WTC11 (cell line): ENCODE results near the gene FLT3LG. TPM values are rescaled to one million over a fixed set of nuclear protein-coding genes. Genes with fewer than 3 reads are reported as not detected.
A peak's percentile ranks its signal among the peaks of the same experiment; 100 is the strongest.

ENCODE experiments used
- ATAC-seq: fragments of 200-7000 bp; cut with Tn5 transposase; 2 replicates; pipeline ENCODE4 v1.10.0; 2021; ENCODE audit warnings: mild to moderate bottlenecking, moderate library complexity
- CTCF ChIA-PET: fragments of 300-600 bp; sonication (Branson Sonifier 250); formaldehyde crosslinking; loops from one replicate; lab custom pipeline; 2021; ENCODE audit warnings: antibody characterized with exemption; lab: Charles Lee
- POLR2A ChIA-PET: fragments of 350-600 bp; sonication (Branson Sonifier 250); formaldehyde crosslinking; loops from one replicate; lab custom pipeline; 2021; ENCODE audit warnings: antibody characterized with exemption; lab: Charles Lee
- DNase-seq: peaks from one replicate; pipeline ENCODE4 v3.0.0; 2021; ENCODE audit warnings: low spot score
- H3K27ac Mint-ChIP-seq: 2 replicates; pipeline ENCODE4 v1.8.0; 2021; ENCODE audit warnings: mixed read lengths
- H3K27me3 Mint-ChIP-seq: 2 replicates; pipeline ENCODE4 v1.8.0; 2021; ENCODE audit warnings: low read depth, mild to moderate bottlenecking, moderate library complexity, mixed read lengths
- H3K36me3 Mint-ChIP-seq: 2 replicates; pipeline ENCODE4 v1.8.0; 2021; ENCODE audit warnings: mixed read lengths
- H3K4me1 Mint-ChIP-seq: 2 replicates; pipeline ENCODE4 v1.8.0; 2022; ENCODE audit warnings: mixed read lengths
- H3K4me3 Mint-ChIP-seq: 2 replicates; pipeline ENCODE4 v1.8.0; 2021; ENCODE audit warnings: mild to moderate bottlenecking, moderate library complexity, mixed read lengths
- H3K9me3 Mint-ChIP-seq: 2 replicates; pipeline ENCODE4 v1.8.0; 2021; ENCODE audit warnings: mixed read lengths
- AR ChIP-seq: fragments of 250-450 bp; sonication (Bioruptor Pico); IDR thresholded peaks from 2 replicates; pipeline ENCODE4 v1.9.0; 2021; ENCODE audit warnings: mild to moderate bottlenecking
- ATF6 ChIP-seq: sonication (generic); formaldehyde crosslinking; IDR thresholded peaks from 2 replicates; pipeline ENCODE4 v1.8.1; 2023; ENCODE audit warnings: mild to moderate bottlenecking, missing genetic modification reagents
- CREM ChIP-seq: sonication (generic); formaldehyde crosslinking; IDR thresholded peaks from 2 replicates; pipeline ENCODE4 v1.8.1; 2022; ENCODE audit warnings: mild to moderate bottlenecking, missing genetic modification reagents, moderate library complexity
- E2F1 ChIP-seq: sonication (generic); formaldehyde crosslinking; IDR thresholded peaks from 2 replicates; pipeline ENCODE4 v1.8.0; 2022; ENCODE audit warnings: mild to moderate bottlenecking, missing genetic modification reagents
- E2F4 ChIP-seq: sonication (generic); formaldehyde crosslinking; IDR thresholded peaks from 2 replicates; pipeline ENCODE4 v1.8.1; 2022; ENCODE audit warnings: low read depth, mild to moderate bottlenecking, moderate library complexity, missing genetic modification reagents, borderline replicate concordance
- JUN ChIP-seq: sonication (generic); formaldehyde crosslinking; IDR thresholded peaks from 2 replicates; pipeline ENCODE4 v1.8.0; 2023; ENCODE audit warnings: mild to moderate bottlenecking, missing genetic modification reagents
- MYBL2 ChIP-seq: sonication (generic); formaldehyde crosslinking; IDR thresholded peaks from 2 replicates; pipeline ENCODE4 v1.8.1; 2023; ENCODE audit warnings: mild to moderate bottlenecking, moderate library complexity, missing genetic modification reagents
- NFATC4 ChIP-seq: fragments of 250-450 bp; sonication (Bioruptor Pico); IDR thresholded peaks from 2 replicates; pipeline ENCODE4 v1.9.0; 2021; ENCODE audit warnings: mild to moderate bottlenecking
- NFE2L1 ChIP-seq: sonication (generic); formaldehyde crosslinking; IDR thresholded peaks from 2 replicates; pipeline ENCODE4 v1.8.1; 2023; ENCODE audit warnings: missing genetic modification reagents
- PRRX2 ChIP-seq: fragments of 250-450 bp; sonication (Bioruptor Pico); IDR thresholded peaks from 2 replicates; pipeline ENCODE4 v1.8.0; 2021; ENCODE audit warnings: mild to moderate bottlenecking
- USF1 ChIP-seq: sonication (generic); formaldehyde crosslinking; IDR thresholded peaks from 2 replicates; pipeline ENCODE4 v1.8.0; 2022; ENCODE audit warnings: mild to moderate bottlenecking, missing genetic modification reagents
- ZNF138 ChIP-seq: sonication (generic); formaldehyde crosslinking; conservative IDR thresholded peaks from 2 replicates; pipeline ENCODE4 v1.8.1; 2022; ENCODE audit warnings: mild to moderate bottlenecking, moderate library complexity, missing genetic modification reagents
- ZNF219 ChIP-seq: sonication (generic); formaldehyde crosslinking; IDR thresholded peaks from 2 replicates; pipeline ENCODE4 v1.8.0; 2023; ENCODE audit warnings: missing genetic modification reagents, mild to moderate bottlenecking, borderline replicate concordance
- ZNF317 ChIP-seq: sonication (generic); formaldehyde crosslinking; IDR thresholded peaks from 2 replicates; pipeline ENCODE4 v1.8.1; 2023; ENCODE audit warnings: low read depth, mild to moderate bottlenecking, moderate library complexity, missing genetic modification reagents, borderline replicate concordance
- ZNF416 ChIP-seq: fragments of 250-450 bp; sonication (Bioruptor Pico); IDR thresholded peaks from 2 replicates; pipeline ENCODE4 v1.9.0; 2021; ENCODE audit warnings: mild to moderate bottlenecking, inconsistent platforms
- ZNF423 ChIP-seq: fragments of 250-450 bp; sonication (Bioruptor Pico); IDR thresholded peaks from 2 replicates; pipeline ENCODE4 v2.1.2; 2022; ENCODE audit warnings: mild to moderate bottlenecking, moderate library complexity
- ZNF671 ChIP-seq: fragments of 250-450 bp; sonication (Bioruptor Pico); IDR thresholded peaks from 2 replicates; pipeline ENCODE4 v1.8.0; 2021; ENCODE audit warnings: mild to moderate bottlenecking
- total RNA-seq: library from RNA; stranded (reverse); gene quantifications from 3 replicates; pipeline ENCODE4 v1.2.3, GENCODE V29; 2021

FLT3LG gene
- total RNA-seq, 1 experiment from 2014 or later, result 2.9 TPM

- H3K4me3 Mint-ChIP-seq, result peak overlapping the region; percentile 97
- DNase-seq (no peak), ATAC-seq (no peak)
- peaks cover 25% of the 10 kb centered on the region for H3K4me1 Mint-ChIP-seq
- TF ChIP-seq ZNF423 (CRISPR knock-in tag) (no peak), CREM (CRISPR knock-in tag) (no peak), ZNF416 (CRISPR knock-in tag) (no peak)
- ChIA-PET POLR2A (interaction anchor here (0.7 kb wide), 1 partner anchor 50 kb away, joined by 4 read pairs; the partner anchor contains the start of gene SLC17A7), CTCF (no interaction called here)
- peak overlapping the region; percentile 89 for H3K27ac Mint-ChIP-seq
- H3K27me3 Mint-ChIP-seq, result peaks cover 6% of the 10 kb centered on the region; the same call in 1 of the 2 replicates
- peaks cover 55% of the 10 kb centered on the region for H3K36me3 Mint-ChIP-seq
- H3K9me3 Mint-ChIP-seq, result no peaks in the 10 kb centered on the region
Observed at GRCh38 chr19:49491030-49491803, 17.2 kb downstream of the FLT3LG start.

- Mint-ChIP-seq H3K4me1 (peaks cover 25% of the 10 kb centered on the region), H3K27ac (peak overlapping the region; percentile 84), H3K9me3 (no peaks in the 10 kb centered on the region), H3K27me3 (peaks cover 6% of the 10 kb centered on the region; the same call in 1 of the 2 replicates), H3K4me3 (no peak overlapping the region), H3K36me3 (peaks cover 61% of the 10 kb centered on the region)
- ChIA-PET POLR2A (interaction anchor here (0.6 kb wide), 2 partner anchors 138 to 143 kb away, joined by 3 to 5 read pairs; no protein-coding TSS in a partner anchor), CTCF (interaction anchor here (1.0 to 1.4 kb wide), 3 partner anchors 16 to 79 kb away, joined by 3 to 5 read pairs (median 5); no protein-coding TSS in a partner anchor)
- no peak for DNase-seq
- ATAC-seq, result no peak
- TF ChIP-seq E2F1 (no peak), ZNF138 (CRISPR knock-in tag) (0 out of 2 replicates have a peak, but pooled peaks have one; percentile 63)
Observed at GRCh38 chr19:49491804-49492572, 18.0 kb downstream of the FLT3LG start.

- CTCF ChIA-PET, result interaction anchor here (1.0 to 2.2 kb wide), 4 partner anchors 14 to 78 kb away, joined by 3 to 7 read pairs (median 5); no protein-coding TSS in a partner anchor
- no peak for DNase-seq
- no peak overlapping the region for H3K4me3 Mint-ChIP-seq
- peaks cover 65% of the 10 kb centered on the region for H3K36me3 Mint-ChIP-seq
- peaks cover 4% of the 10 kb centered on the region; the same call in 1 of the 2 replicates for H3K27me3 Mint-ChIP-seq
- POLR2A ChIA-PET, result interaction anchor here (0.6 to 0.7 kb wide), 4 partner anchors 14 to 366 kb away, joined by 3 to 5 read pairs (median 4); no protein-coding TSS in a partner anchor
- peak; percentile 2 for ATAC-seq
- no peaks in the 10 kb centered on the region for H3K9me3 Mint-ChIP-seq
- peak overlapping the region; percentile 84 for H3K27ac Mint-ChIP-seq
- H3K4me1 Mint-ChIP-seq, result peaks cover 33% of the 10 kb centered on the region
- TF ChIP-seq ATF6 (CRISPR knock-in tag) (no peak), JUN (peak; percentile 19; the same call in 1 of the 2 replicates), ZNF416 (CRISPR knock-in tag) (peak; percentile 96), NFE2L1 (peak; percentile 18; the same call in 1 of the 2 replicates), ZNF219 (CRISPR knock-in tag) (0 out of 2 replicates have a peak, but pooled peaks have one; percentile 20), E2F4 (CRISPR knock-in tag) (no peak), ZNF317 (CRISPR knock-in tag) (0 out of 2 replicates have a peak, but pooled peaks have one; percentile 18), NFATC4 (CRISPR knock-in tag) (peak; percentile 99), PRRX2 (peak; percentile 95), MYBL2 (CRISPR knock-in tag) (no peak), CREM (CRISPR knock-in tag) (no peak), USF1 (0 out of 2 replicates have a peak, but pooled peaks have one; percentile 31), ZNF671 (CRISPR knock-in tag) (peak; percentile 99), AR (CRISPR knock-in tag) (peak; percentile 94)
Observed at GRCh38 chr19:49492573-49493405, 18.8 kb downstream of the FLT3LG start.
